Skeletal muscle cell (primary cell): ENCODE data around the gene EED.
"Not testable (repeated sequence)": the region's sequence is repeated elsewhere in the genome, so short reads cannot be mapped to it uniquely, and the experiment has no call there.

Experiments
- DNase-seq: peaks from one replicate; pipeline ENCODE4 v3.0.0-alpha.2; 2010; ENCODE audit warnings: low read depth
- H3K4me3 ChIP-seq: 2 replicates; pipeline ENCODE4 v1.5.1; 2011; ENCODE audit warnings: low read depth, mild to moderate bottlenecking, control low read depth, low read length, moderate library complexity

Gene EED

GRCh38 chr11:86279747-86280146, 35.2 kb downstream of the EED start:
- H3K4me3 ChIP-seq, result no peak overlapping the region
- DNase-seq, result no peak

DNA sequence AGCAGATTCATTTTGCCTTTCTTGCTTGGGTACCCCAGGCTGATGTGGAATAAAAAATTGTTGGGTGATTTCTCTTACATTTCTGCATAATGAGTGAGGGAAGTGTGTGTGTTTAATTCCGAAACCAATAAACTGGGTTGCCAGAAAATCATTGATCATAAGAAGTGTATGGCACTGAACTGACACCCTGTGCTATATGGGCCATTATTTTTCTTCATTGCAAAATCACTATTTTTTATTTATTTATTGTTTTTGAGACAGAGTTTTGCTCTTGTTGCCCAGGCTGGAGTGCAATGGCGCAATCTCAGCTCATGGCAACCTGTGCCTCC, 42.9 kb downstream of the EED start:
- H3K4me3 ChIP-seq, result no peak overlapping the region
- DNase-seq, result no peak

GRCh38 chr11:86288776-86289507, 44.4 kb downstream of the EED start:
- no peak for DNase-seq
- no peak overlapping the region for H3K4me3 ChIP-seq

GRCh38 chr11:86289508-86290280, 45.1 kb downstream of the EED start:
- not testable (repeated sequence) for DNase-seq

DNA sequence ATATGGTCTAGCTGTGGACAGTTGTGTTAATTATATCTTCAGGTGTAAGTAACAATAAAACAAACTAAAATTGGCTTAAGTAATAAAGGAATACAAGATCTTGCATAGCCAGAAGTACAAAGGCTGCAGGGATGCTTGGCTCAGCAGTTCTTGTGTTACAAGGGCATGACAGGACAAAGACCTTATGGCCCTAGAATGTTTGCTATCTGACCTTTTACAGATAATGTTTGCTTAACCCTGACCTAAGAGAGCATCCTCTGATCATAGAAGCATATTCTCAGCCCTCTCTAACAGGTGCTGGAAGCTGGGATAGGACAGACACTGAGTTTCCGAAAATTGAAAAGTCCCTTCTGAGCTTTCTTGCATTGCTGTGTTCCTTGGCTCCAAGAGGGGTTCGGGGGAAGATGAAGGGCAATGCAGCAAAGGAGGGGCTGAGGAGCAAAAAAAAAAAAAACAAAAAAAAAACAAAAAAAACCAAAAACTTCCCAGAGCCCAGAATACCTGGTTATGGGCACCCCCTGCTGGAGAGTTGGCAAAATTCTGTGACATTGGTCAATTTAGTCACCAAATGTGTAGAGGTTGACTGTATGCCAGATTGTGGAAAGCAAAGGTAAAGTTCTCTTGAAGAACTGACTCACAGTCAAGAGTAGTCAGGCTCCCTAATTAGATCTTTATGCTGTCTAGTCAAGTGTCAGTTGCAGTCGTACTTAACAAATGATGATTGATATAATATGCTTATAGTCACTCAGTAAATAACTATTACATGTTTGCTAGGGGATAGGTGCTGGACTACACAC, 47.1 kb downstream of the EED start:
- no peak for DNase-seq
- H3K4me3 ChIP-seq, result no peak overlapping the region

More at GRCh38 chr11:86289508-86290280, 45.1 kb downstream of the EED start:
- H3K4me3 ChIP-seq, result not testable (repeated sequence)

- DNase-seq, result no peak
These were observed 48.5 kb downstream of the EED start for GRCh38 chr11:86292912-86293616.

DNA sequence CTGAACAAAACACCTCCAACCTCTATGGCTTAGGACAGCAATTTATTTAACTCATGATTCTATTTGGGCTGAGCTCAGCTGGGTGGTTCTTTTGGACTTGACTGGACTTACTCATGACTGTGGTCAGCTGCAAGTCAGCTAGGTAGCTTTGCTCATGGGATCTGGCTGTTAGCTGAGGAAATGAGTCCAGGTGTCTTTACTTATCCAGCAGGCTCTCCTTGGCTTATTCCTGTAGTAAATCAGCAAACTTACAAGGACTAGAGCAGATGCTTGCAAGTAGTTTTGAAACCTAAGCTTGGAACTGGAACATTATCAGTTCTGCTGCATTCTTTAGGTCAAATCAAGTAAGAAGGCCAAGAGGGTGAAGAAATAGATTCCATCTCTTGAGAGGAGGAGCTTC, 49.5 kb downstream of the EED start:
- no peak overlapping the region for H3K4me3 ChIP-seq
- DNase-seq, result no peak

More at GRCh38 chr11:86292912-86293616, 48.5 kb downstream of the EED start:
- no peak overlapping the region for H3K4me3 ChIP-seq

- no peak for DNase-seq
These were observed 57.2 kb downstream of the EED start for GRCh38 chr11:86301742-86302091.

DNA sequence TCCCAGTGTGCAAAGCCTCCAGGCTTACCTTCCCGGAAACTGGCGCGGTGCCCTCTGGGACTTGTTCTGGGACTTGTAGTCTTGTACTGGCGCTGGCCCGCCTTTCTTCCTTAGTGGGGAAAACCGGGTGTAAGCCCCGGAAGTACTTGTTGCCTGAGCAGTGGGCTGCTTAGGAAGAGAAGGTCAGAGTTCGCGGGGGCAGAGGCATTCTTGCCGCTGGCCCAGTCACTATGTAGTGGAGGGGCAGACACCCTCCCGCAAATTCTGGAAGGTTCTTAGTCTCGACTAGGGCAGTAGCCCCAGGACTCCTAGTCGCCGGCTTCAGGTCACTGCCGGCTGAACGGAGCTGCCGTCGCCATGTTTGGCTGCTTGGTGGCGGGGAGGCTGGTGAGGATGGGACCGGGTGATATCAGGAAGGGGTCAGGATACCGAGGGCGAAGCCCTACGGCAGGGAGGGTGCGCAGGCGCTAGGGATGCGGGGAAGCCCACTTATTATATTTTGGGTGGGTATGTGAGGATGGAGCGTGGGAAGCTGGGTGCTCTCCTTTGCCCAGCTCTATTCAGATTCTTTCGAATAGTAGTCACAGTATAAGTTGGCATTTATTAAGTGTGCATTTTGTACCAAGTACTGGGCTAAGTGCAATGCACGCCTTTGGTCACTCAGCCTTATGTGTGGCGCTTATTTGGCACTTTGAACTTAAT, 57.7 kb downstream of the EED start, which contains the start of gene HIKESHI:
TSS of gene HIKESHI (plus strand) at position 149 of the 702 bp plus-strand sequence. CDS start at position 358, 209 bp downstream.
- DNase-seq, result peak; percentile 92
- H3K4me3 ChIP-seq, result peak within 1 kb of the TSS; percentile 91

More at GRCh38 chr11:86301742-86302091, 57.2 kb downstream of the EED start:
- H3K4me3 ChIP-seq, result peak overlapping the region; percentile 91

DNA sequence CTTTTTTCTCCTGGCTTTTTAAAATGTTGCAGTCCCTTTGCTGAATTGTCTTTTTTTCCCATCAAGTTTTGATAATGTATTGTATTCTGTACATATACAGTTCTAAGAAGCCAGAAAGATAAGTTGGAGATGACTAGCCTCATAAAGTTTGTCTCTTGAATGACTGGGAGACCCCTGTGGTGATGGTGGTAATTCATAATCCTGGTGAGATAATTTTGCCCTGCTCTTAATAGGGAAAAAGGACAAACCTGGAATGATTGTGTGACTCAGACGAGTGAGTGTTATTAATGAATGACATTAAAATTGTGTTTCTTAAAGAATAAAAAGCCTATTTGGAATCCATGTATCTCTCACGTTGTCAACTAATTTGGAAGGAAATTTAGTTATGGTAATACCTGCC, 58.7 kb downstream of the EED start:
- H3K4me3 ChIP-seq, result peak overlapping the region; percentile 91
- no peak for DNase-seq

DNA sequence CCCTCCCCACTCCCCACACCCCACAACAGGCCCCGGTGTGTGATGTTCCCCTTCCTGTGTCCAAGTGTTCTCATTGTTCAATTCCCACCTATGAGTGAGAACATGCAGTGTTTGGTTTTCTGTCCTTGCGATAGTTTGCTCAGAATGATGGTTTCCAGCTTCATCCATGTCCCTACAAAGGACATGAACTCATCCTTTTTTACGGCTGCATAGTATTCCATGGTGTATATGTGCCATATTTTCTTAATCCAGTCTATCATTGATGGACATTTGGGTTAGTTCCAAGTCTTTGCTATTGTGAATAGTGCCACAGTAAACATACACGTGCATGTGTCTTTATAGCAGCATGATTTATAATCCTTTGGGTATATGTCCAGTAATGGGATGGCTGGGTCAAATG, 64.2 kb downstream of the EED start:
- H3K4me3 ChIP-seq, DNase-seq: not testable (repeated sequence)

- H3K4me3 ChIP-seq, result no peak overlapping the region
- no peak for DNase-seq
These were observed 69.2 kb downstream of the EED start for GRCh38 chr11:86313793-86314192.

DNA sequence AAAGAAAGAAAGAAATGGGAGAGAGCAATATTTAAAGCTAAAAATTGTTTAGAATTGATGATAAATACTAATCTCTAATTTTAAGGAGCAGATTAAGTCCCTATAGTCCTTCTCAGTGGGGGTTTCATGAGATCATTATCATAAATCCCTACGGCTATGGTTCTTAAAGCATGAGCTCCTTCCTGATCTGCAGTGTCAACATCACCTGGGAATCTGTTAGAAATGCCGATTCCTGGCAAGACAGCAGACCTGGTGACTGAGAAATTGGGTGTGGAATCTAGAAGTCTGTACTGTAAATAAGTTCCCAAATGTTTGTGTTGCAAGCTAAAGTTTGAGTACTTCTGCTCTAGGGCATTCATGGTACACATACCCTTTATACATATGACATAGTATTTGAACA, 70.1 kb downstream of the EED start:
- DNase-seq, result no peak
- H3K4me3 ChIP-seq, result no peak overlapping the region
